HepG2 (cell line): ENCODE results near the gene RHOBTB3. TPM values are rescaled to one million over a fixed set of nuclear protein-coding genes. Genes with fewer than 3 reads are reported as not detected.

ENCODE experiments used
- ATF5 ChIP-seq: sonication (generic); formaldehyde crosslinking; IDR thresholded peaks from 2 replicates; pipeline ENCODE4 v1.4.0; 2020; ENCODE audit warnings: mild to moderate bottlenecking, low read depth, missing genetic modification reagents
- BHLHE40 ChIP-seq: IDR thresholded peaks from 2 replicates; pipeline ENCODE4 v1.6.1; 2011; ENCODE audit warnings: low read length, improper control_type of control experiment
- FOXJ3 ChIP-seq: sonication (generic); formaldehyde crosslinking; IDR thresholded peaks from 2 replicates; pipeline ENCODE4 v1.4.0; 2020; ENCODE audit warnings: missing genetic modification reagents, mild to moderate bottlenecking, borderline replicate concordance
- FOXM1 ChIP-seq: sonication (generic); formaldehyde crosslinking; IDR thresholded peaks from 2 replicates; pipeline ENCODE4 v1.5.0; 2020; ENCODE audit warnings: missing genetic modification reagents
- GTF2F1 ChIP-seq: fragments of 150-350 bp; IDR thresholded peaks from 2 replicates; pipeline ENCODE4 v1.6.1; 2014; ENCODE audit warnings: low read length
- HNF4G ChIP-seq, 2 experiments: sonication (generic) in 1 of 2; formaldehyde crosslinking in 1 of 2; IDR thresholded peaks; 2 replicates each; pipeline versions ENCODE4 v1.4.0 to v1.6.1; 2011 to 2020; ENCODE audit warnings: borderline replicate concordance in 2 of 2, low read depth in 2 of 2, mild to moderate bottlenecking in 2 of 2, low read length in 1 of 2, missing genetic modification reagents in 1 of 2, moderate library complexity in 1 of 2
- LCORL ChIP-seq, 2 experiments: fragments of 450-650 bp in 1 of 2; sonication (generic) in 1 of 2; formaldehyde crosslinking in 1 of 2; IDR thresholded peaks; 2 replicates each; pipeline versions ENCODE4 v1.5.0 to v1.6.1; 2017 to 2020; ENCODE audit warnings: antibody characterized with exemption in 1 of 2, missing genetic modification reagents in 1 of 2
- MTERF4 ChIP-seq: sonication (generic); formaldehyde crosslinking; IDR thresholded peaks from 2 replicates; pipeline ENCODE4 v1.8.0; 2023; ENCODE audit warnings: mild to moderate bottlenecking, missing genetic modification reagents
- NBN ChIP-seq: fragments of 450-650 bp; conservative IDR thresholded peaks from 2 replicates; pipeline ENCODE4 v1.6.1; 2017
- PCBP2 ChIP-seq: fragments of 200-400 bp; formaldehyde crosslinking; optimal IDR thresholded peaks from 2 replicates; pipeline ENCODE3; 2018; ENCODE audit warnings: low read length, low read depth; ENCODE audit not compliant: poor library complexity, severe bottlenecking
- PHF21A ChIP-seq: sonication (generic); formaldehyde crosslinking; IDR thresholded peaks from 2 replicates; pipeline ENCODE4 v1.5.0; 2020; ENCODE audit warnings: mild to moderate bottlenecking, missing genetic modification reagents
- RFXAP ChIP-seq: sonication (generic); formaldehyde crosslinking; IDR thresholded peaks from 2 replicates; pipeline ENCODE4 v1.4.0; 2020; ENCODE audit warnings: missing genetic modification reagents, borderline replicate concordance
- RNF2 ChIP-seq: fragments of 450-650 bp; conservative IDR thresholded peaks from 2 replicates; pipeline ENCODE4 v1.6.1; 2016; ENCODE audit warnings: low read depth
- SNAPC4 ChIP-seq: sonication (generic); formaldehyde crosslinking; IDR thresholded peaks from 2 replicates; pipeline ENCODE4 v1.4.0; 2020; ENCODE audit warnings: mild to moderate bottlenecking, missing genetic modification reagents
- SSRP1 ChIP-seq: IDR thresholded peaks from 2 replicates; pipeline ENCODE4 v1.6.1; 2016; ENCODE audit warnings: control low read depth
- TAF1 ChIP-seq: sonication (generic); formaldehyde crosslinking; IDR thresholded peaks from 2 replicates; pipeline ENCODE4 v1.4.0; 2020; ENCODE audit warnings: missing genetic modification reagents
- THAP7 ChIP-seq: sonication (generic); formaldehyde crosslinking; IDR thresholded peaks from 2 replicates; pipeline ENCODE4 v1.8.1; 2023; ENCODE audit warnings: mild to moderate bottlenecking, missing genetic modification reagents
- ZNF34 ChIP-seq: sonication (generic); formaldehyde crosslinking; IDR thresholded peaks from 2 replicates; pipeline ENCODE4 v1.4.0; 2020; ENCODE audit warnings: mild to moderate bottlenecking, missing genetic modification reagents, borderline replicate concordance
- ZNF644 ChIP-seq: IDR thresholded peaks from 2 replicates; pipeline ENCODE4 v1.6.1; 2016; ENCODE audit warnings: low read depth
- ZNF746 ChIP-seq: sonication (generic); formaldehyde crosslinking; IDR thresholded peaks from 2 replicates; pipeline ENCODE4 v1.8.0; 2022; ENCODE audit warnings: mild to moderate bottlenecking, missing genetic modification reagents
- ZNF775 ChIP-seq: sonication (generic); formaldehyde crosslinking; IDR thresholded peaks from 2 replicates; pipeline ENCODE4 v1.4.0; 2020; ENCODE audit warnings: missing genetic modification reagents, mild to moderate bottlenecking, moderate library complexity, borderline replicate concordance
- ZSCAN29 ChIP-seq: sonication (generic); formaldehyde crosslinking; conservative IDR thresholded peaks from 2 replicates; pipeline ENCODE4 v1.4.0; 2020; ENCODE audit warnings: mild to moderate bottlenecking, missing genetic modification reagents
- polyA plus RNA-seq, 8 experiments: library from polyadenylated mRNA; depleted of rRNA in 3 of 8; stranded (reverse) in 7 of 8; unstranded in 1 of 8; fragments of >200 nt; fragmentation: Illumina TruSeq in 4 of 8; extraction: Trizol in 4 of 8; gene quantifications; 2 replicates each; pipeline versions ENCODE4 v1.2.1 to v1.2.3, GENCODE V29; 2011 to 2016; ENCODE audit warnings: low read depth in 4 of 8, missing spikeins in 1 of 8, mixed read lengths in 1 of 8; ENCODE audit not compliant: insufficient read depth in 1 of 8
- total RNA-seq, 5 experiments: library from RNA; depleted of rRNA; stranded (reverse); fragments of >200 nt; fragmentation: Illumina TruSeq; extraction: Trizol; gene quantifications; 2 replicates each; pipeline ENCODE4 v1.2.3, GENCODE V29; 2016; ENCODE audit warnings: low read depth in 1 of 5

Gene RHOBTB3
- total and polyA plus RNA-seq, 2 of the 13 experiments (the other 11 are each of a cell fraction or from before 2014, with no cell fraction given): 31.6 to 35.4 TPM

- TF ChIP-seq FOXJ3 (CRISPR knock-in tag): no peak
- no peak for TF ChIP-seq PCBP2
- TF ChIP-seq RNF2: no peak
- TF ChIP-seq ZNF34 (CRISPR knock-in tag): no peak
- TF ChIP-seq SNAPC4 (CRISPR knock-in tag): no peak
- no peak for TF ChIP-seq RFXAP (CRISPR knock-in tag)
- no peak for TF ChIP-seq ATF5 (CRISPR knock-in tag)
- TF ChIP-seq HNF4G (IDR thresholded peaks at IDR 0.05; ENCODE audit: borderline replicate concordance, low read depth, low read length): no peak
- TF ChIP-seq HNF4G (CRISPR knock-in tag; IDR thresholded peaks at IDR 0.05; ENCODE audit: borderline replicate concordance, low read depth): no peak
- no peak for TF ChIP-seq SSRP1 (CRISPR knock-in tag)
- TF ChIP-seq ZNF644 (CRISPR knock-in tag): no peak
- no peak for TF ChIP-seq GTF2F1
- TF ChIP-seq PHF21A (CRISPR knock-in tag): peak; percentile 68; the same call in 1 of the 2 replicates
- TF ChIP-seq ZSCAN29 (CRISPR knock-in tag): 0 out of 2 replicates have a peak, but pooled peaks have one; percentile 72
- TF ChIP-seq BHLHE40: peak; percentile 30; the same call in 1 of the 2 replicates
- peak; percentile 38; the same call in 1 of the 2 replicates for TF ChIP-seq TAF1
- 0 out of 2 replicates have a peak, but pooled peaks have one; percentile 7 for TF ChIP-seq ZNF775 (CRISPR knock-in tag)
- no peak for TF ChIP-seq MTERF4 (CRISPR knock-in tag)
- no peak for TF ChIP-seq NBN
- no peak for TF ChIP-seq LCORL (IDR thresholded peaks at IDR 0.05)
- TF ChIP-seq LCORL (CRISPR knock-in tag; IDR thresholded peaks at IDR 0.05): peak; percentile 19; the same call in 1 of the 2 replicates
- TF ChIP-seq FOXM1 (CRISPR knock-in tag): no peak
- no peak for TF ChIP-seq THAP7 (CRISPR knock-in tag)
- TF ChIP-seq ZNF746 (CRISPR knock-in tag): no peak
Measured at GRCh38 chr5:95823738-95824609, 92.8 kb downstream of the RHOBTB3 start (continued).
